CMK (cell line): ENCODE measurements around the gene PRSS2.

ENCODE experiments used
- DNase-seq: peaks from one replicate; pipeline ENCODE4 v3.0.0-alpha.2; 2010; ENCODE audit warnings: low read depth

Gene PRSS2

DNA sequence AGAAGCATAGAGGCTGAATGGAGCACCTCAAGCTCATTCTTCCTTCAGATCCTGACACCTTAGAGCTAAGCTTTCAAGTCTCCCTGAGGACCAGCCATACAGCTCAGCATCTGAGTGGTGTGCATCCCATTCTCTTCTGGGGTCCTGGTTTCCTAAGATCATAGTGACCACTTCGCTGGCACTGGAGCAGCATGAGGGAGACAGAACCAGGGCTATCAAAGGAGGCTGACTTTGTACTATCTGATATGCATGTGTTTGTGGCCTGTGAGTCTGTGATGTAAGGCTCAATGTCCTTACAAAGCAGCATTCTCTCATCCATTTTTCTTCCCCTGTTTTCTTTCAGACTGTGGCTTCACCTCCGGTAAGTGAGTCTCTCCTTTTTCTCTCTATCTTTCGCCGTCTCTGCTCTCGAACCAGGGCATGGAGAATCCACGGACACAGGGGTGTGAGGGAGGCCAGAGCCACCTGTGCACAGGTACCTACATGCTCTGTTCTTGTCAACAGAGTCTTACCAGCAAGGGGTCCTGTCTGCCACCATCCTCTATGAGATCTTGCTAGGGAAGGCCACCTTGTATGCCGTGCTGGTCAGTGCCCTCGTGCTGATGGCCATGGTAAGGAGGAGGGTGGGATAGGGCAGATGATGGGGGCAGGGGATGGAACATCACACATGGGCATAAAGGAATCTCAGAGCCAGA lies 31.0 kb downstream of the PRSS2 start:
- no peak for DNase-seq

DNA sequence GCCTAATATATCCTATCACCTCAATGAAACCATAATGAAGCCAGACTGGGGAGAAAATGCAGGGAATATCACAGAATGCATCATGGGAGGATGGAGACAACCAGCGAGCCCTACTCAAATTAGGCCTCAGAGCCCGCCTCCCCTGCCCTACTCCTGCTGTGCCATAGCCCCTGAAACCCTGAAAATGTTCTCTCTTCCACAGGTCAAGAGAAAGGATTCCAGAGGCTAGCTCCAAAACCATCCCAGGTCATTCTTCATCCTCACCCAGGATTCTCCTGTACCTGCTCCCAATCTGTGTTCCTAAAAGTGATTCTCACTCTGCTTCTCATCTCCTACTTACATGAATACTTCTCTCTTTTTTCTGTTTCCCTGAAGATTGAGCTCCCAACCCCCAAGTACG lies 31.5 kb downstream of the PRSS2 start:
- DNase-seq: no peak

DNA sequence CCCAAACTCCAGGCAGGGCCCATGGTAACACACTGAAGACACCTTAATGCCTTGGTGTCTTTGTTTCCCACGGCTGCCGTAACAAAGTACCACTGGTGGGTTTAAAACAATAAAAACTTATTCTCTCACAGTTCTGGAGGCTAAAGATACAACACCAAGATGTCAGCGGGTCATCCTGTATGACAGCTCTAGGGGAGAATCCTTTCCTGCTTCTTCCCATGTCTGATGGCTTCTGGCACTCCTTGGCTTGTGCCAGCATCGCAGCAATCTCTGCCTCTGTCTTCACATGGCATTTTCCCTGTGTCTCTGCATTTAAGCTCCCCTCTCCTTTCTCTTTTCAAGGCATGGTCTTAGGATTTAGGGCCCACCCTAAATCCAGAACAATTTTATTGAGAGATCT lies 33.1 kb downstream of the PRSS2 start:
- no peak for DNase-seq

- no peak for DNase-seq
Measured at GRCh38 chr7:142804728-142805207, 34.0 kb downstream of the PRSS2 start.

DNA sequence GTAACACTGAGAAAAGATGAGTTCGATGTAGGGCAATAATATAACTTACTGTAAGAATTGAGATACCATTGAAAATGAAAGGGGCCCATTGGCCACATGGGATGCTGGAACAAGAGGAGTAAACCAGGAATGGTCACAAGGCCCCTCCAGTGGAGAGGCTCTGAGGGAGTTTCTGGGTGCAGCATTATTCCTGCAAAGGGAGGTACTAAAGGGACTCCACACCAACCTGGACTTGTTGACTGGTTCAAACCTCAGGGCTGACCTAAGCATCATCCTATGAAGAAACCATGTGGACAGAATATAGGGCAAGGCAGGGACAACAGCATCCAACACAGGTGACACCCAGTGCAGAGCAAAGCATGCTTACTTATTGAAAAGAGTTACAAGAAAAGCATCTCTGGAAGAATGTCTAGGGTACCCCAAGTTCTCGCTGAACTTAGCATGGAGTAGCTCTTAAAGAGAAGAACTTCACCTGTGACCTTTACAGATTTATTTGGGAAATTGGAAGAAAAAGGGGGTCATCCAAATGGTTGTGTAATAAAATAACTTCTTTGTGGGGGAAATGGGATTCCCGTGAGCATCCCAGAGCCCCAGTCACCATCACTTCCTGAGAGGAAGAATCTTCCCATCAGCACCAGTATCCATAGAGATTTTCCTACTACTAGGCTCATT lies 34.7 kb downstream of the PRSS2 start:
- no peak for DNase-seq

DNA sequence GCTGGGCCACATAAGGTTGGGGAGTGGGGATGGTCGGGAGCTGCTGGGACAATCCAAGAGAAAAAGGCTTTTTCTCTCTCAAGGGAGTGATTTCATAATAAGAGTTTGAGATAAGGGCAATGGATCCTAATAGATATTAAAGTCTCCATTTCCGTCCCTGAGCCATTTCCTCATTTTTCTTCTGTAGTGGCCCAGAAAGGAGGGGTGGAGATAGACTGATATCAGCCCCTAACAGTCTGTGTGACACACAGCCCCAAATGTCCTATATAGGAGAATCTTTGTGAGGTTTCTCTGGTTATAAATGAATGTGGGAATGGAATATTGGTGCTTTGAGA lies 35.2 kb downstream of the PRSS2 start:
- DNase-seq: no peak

- no peak for DNase-seq
Measured at GRCh38 chr7:142806957-142807356, 36.2 kb downstream of the PRSS2 start.

GRCh38 chr7:142807855-142808460 lies 37.2 kb downstream of the PRSS2 start:
- no peak for DNase-seq

- no peak for DNase-seq
Measured at GRCh38 chr7:142808461-142808801, 37.7 kb downstream of the PRSS2 start.

GRCh38 chr7:142808802-142809583 lies 38.2 kb downstream of the PRSS2 start:
- DNase-seq: no peak

DNA sequence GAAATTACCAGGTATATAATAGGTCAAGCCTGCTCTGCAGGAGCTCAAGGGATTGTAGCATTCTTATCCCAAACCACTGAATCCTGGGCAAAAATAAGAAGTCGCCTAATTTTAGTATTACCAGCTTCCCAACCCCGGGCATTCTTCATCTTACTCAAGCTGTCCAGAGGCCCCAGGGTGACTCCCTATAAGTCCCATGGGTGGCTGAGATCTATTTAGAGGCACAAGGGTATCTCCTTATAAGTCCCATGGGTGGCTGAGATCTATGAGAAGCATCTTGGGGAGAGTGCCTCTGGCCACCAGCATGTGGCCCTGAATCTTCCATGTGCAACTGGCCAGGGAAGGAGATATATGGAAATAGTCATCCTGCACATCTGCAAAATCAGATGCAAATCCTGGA lies 38.9 kb downstream of the PRSS2 start:
- no peak for DNase-seq

- DNase-seq: peak; percentile 0
Measured at GRCh38 chr7:142811154-142811737, 40.5 kb downstream of the PRSS2 start.

- DNase-seq: no peak
Measured at GRCh38 chr7:142812437-142813215, 41.9 kb downstream of the PRSS2 start.

DNA sequence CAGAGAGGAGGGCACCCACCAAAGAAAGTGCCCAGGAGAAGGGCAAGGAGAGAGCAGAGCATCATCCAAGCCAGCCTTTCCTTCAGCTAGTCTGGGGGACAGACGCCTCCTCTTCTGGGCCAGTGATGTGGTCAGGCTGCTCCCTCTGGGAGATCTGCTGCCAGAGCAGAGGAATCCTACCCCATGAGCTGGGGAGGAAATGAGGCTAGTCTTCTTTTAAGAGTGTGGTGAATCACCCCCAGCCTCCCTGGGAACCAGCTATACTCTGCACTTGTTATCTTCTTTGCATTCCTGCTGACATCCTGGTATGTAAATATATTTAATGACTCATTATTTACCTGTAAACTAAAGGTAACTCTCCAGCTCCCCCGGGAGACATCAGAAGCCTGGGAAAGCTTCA lies 42.5 kb downstream of the PRSS2 start:
- no peak for DNase-seq

DNA sequence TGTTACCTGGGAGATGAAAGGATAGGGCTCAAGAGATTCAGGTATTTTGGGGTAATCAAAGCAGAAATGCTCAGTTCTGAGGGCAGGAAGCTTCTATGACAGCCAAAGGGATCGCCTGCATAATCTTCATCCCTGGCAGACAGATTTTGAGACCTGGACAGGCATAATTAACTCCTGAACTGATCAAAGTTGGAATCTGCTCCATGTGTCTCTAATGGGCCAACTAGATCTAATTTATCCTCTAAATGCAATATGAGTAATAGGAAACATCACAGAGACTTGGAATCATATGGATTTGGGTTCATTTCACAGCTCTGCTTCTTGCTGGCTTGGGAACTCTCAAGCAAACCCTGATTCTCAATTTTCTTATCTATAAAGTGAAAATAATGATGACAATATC lies 42.9 kb downstream of the PRSS2 start:
- no peak for DNase-seq

DNA sequence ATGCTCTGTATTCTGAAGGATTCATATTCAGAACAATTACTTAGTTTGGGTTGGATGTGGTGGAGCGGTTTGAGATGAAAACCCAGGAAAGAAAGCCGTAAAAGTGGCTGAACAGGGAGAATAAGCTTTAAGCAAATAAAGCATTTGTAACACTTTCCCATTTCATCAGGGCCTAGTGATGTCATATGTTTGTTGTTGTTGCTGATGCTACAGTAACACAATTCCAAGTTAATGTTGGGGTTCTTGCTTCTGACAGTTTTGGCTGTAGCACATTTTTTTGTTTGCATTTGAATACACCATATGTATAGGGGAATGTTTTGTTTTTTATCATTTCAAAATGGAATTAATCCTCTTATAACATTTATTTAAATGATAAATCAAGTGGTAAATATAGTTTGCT lies 43.7 kb downstream of the PRSS2 start:
- DNase-seq: no peak

DNA sequence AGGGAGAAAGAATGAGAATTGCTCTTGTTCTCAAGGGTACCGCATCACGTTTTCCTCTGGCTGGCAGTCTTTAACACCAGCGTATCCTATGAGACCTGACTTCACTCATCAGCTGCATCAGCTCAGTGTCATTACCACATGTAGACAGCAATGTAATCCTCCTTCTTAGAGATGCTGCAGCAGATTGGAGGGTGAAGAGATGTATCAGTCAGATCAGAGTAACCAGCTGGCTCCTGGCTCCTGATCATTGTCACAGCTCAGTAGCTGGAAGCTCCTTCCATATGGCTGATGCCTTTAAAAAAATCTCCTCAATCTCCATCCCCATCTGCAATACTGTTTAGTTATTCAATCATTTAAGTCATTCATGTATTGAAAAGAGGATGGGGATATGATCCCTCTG lies 44.4 kb downstream of the PRSS2 start:
- DNase-seq: no peak

- no peak for DNase-seq
Measured at GRCh38 chr7:142817506-142817905, 46.7 kb downstream of the PRSS2 start.

DNA sequence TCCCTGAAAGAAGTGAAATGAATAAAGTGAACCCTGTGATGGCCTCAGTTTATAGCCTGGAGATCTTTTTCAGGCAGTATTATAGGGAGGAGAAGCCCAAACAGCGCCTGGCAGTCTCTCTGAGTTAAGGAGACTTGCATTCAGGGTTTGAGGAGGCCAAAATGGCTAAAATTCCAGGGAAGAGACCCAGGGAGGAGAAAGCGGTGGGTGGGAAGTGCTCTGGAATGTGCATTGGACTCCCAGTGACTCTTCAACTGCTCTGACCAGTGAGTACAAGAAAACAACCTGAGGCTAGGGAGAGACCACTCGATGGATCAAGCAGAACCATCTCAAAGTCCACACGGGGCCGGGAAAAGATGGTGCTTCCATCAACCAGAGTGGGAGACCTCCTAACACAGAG lies 48.8 kb downstream of the PRSS2 start:
- no peak for DNase-seq

DNA sequence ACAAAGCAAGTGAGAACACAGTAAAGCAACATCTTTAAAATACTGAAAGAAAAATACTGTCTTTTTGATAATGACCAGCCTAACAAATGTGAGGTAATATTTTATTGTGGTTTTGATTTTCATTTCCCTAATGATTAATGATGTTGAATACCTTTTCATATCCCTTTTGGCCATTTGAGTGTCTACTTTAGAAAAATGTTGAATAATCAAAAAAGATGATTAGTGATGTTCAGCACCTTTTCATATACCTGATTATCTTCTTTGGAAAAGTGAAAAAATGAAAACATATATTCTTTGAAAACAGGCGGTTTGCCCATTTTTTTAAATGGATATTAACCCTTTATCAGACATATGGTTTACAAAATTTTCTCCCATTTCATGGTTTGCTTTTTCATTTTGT lies 51.9 kb downstream of the PRSS2 start:
- no peak for DNase-seq
